HG03457 (cell line): ENCODE results near the gene TCF7L2.

Experiments
- ATAC-seq: cut with Tn5 transposase; IDR thresholded peaks from one replicate; pipeline ENCODE4 v1.9.1; 2021; ENCODE audit warnings: moderate number of reproducible peaks; ENCODE audit not compliant: unreplicated experiment

Gene TCF7L2

DNA sequence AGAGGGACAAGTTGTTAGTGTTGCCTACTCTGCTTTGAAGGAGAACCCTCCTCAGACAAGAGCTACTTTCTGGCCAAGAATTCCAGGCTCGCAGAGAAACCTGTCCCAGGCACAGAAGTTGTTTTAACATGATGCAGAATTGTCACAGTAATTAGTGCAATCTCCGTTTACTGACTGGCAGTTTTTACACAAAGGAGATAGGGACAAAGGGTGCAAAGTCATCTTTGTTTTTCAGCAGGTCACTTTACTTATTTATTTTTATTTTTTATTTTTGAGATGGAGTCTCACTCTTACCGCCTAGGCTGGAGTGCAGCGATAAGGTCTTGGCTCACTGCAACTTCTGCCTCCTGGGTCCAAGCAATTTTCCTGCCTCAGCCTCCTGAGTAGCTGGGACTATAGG, 12.3 kb downstream of the TCF7L2 start:
- no peak for ATAC-seq

GRCh38 chr10:112963835-112964234, 13.8 kb downstream of the TCF7L2 start:
- ATAC-seq = no peak

- no peak for ATAC-seq
Measured at GRCh38 chr10:112964482-112964881, 14.4 kb downstream of the TCF7L2 start.

- no peak for ATAC-seq
Measured at GRCh38 chr10:112966194-112966855, 16.3 kb downstream of the TCF7L2 start.

- ATAC-seq = no peak
Measured at GRCh38 chr10:112967200-112967599, 17.2 kb downstream of the TCF7L2 start.

- ATAC-seq = no peak
Measured at GRCh38 chr10:112969131-112969530, 19.1 kb downstream of the TCF7L2 start.

DNA sequence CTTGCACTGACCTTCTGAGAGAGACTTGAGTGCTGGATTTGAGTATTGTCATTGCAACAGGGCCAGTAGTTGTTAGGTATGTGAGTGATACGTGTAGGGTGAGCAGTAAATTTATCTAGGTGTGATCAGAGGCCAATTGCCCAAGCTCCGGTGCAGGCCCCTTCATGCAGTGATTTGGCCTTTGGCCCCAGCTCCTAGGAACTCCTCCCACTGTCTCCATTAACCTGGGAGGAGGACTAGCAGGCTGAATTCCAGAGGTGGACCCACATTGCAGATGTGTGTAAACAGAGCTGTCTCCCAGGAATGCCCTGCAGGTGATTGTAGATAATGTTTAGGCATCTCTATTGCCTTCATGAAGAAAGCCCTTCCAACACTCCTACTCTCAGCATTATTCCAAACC, 19.5 kb downstream of the TCF7L2 start:
- no peak for ATAC-seq

DNA sequence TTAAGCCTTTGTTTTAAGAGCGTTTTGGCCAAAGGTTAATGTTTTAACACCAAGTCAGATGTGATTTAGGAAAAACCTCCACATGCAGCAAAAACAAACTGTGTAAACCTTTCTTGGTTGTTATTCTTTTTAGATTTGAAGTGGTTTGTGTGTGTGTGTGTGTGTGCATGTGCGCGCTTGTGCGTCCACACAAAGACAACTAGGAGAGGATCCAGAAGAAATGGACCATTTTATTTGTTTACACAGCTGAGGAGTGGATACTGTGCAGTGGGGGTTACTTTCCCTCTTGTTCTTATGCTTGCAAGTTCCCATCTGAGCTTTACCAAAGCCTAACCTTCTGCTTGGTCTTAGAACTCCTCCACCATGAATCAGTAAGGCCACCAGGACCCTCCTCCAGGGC, 20.0 kb downstream of the TCF7L2 start:
- ATAC-seq = no peak

- ATAC-seq = no peak
Measured at GRCh38 chr10:112972606-112973005, 22.6 kb downstream of the TCF7L2 start.

GRCh38 chr10:112973046-112973445, 23.0 kb downstream of the TCF7L2 start:
- ATAC-seq = no peak

- no peak for ATAC-seq
Measured at GRCh38 chr10:112973805-112974204, 23.8 kb downstream of the TCF7L2 start.

DNA sequence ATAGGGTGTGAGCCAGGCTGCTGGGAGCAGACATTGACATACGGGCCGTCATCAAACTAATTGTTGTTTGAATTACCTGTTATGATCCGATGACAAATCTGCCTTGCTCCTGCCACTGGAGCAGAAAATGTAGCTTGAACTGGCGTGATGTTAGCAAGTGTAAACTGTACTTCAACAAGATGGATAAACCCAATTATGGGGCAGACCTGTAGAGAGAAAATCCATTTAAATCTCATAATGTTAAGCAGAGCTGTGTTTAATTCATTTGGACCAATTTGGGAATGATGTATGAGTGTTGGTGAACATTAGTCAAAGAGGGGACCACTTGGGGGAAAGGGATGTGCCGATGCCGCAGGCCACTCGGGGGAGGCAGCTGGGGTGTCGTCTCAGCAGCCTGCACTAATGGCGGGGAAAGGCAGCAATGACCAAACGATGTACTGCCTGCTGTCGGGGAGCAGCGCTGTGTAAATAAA, 27.4 kb downstream of the TCF7L2 start:
- ATAC-seq = no peak

DNA sequence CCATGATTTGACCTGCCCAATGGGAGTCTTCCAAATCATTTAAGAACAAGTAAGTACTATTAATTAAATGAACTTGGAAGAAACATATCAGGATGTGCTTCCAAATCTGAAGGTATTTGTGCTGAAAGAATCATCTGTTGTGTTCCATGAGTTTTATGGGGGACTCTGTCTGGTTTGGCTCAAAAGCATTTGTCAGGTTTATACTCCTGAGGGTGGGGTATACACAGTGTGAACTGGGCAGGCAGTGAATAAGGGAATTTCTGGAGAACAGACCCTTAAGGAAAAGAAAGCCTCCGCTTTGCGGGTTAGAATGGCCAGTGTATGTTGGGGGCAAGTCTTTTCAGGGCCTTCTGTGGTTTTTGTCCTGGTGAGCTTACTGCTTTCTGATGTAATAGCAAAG, 29.9 kb downstream of the TCF7L2 start:
- ATAC-seq = no peak

- no peak for ATAC-seq
Measured at GRCh38 chr10:112980937-112981336, 30.9 kb downstream of the TCF7L2 start.

DNA sequence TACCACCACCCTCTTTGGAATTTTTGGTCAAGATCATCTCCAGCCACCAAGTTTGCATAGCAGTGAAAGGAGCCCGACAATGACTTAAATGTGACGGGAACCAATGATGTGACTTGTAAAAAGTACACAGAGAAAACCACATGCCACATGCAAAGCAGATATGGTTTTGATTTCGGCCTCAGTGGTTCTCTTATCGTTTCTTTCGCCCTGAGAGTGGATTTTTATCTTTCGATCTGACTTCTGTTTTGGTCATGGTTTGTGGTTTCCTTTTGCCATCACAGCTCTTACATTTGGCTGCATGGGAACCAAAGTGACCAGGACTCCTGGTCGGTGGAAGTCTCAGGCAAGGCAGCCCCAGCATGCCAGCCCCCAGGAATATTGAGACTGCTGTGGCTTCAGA, 31.5 kb downstream of the TCF7L2 start:
- ATAC-seq = peak; percentile 95

- ATAC-seq = no peak
Measured at GRCh38 chr10:112983444-112984056, 33.5 kb downstream of the TCF7L2 start.

DNA sequence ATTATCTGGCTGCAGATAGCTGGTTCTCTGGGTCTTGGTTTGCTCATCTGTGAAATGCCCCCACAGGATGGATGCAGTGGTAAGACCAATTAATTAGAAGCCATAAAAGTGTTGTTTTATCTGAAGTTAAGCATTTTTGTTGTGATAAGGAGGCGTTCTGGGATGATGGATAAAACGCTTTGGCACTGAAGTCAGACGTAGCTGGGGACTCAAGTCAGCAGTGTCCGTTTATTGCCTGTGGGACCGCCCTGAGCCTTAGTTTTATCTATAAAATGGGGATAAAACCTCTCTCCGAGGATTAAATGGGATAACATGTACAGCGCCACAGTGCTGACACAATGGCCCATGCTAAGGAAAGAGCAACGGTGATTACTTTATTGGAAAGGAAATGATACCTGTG, 34.7 kb downstream of the TCF7L2 start:
- no peak for ATAC-seq

GRCh38 chr10:112985690-112986543, 35.9 kb downstream of the TCF7L2 start:
- no peak for ATAC-seq

GRCh38 chr10:112986544-112987190, 36.6 kb downstream of the TCF7L2 start:
- no peak for ATAC-seq

- no peak for ATAC-seq
Measured at GRCh38 chr10:112988839-112989406, 38.9 kb downstream of the TCF7L2 start.

GRCh38 chr10:112989826-112990225, 39.8 kb downstream of the TCF7L2 start:
- ATAC-seq = no peak
